GM21515 (cell line): ENCODE data around the gene GABRG1.

Source experiments
- ATAC-seq: cut with Tn5 transposase; IDR thresholded peaks from one replicate; pipeline ENCODE4 v1.9.1; 2021; ENCODE audit not compliant: unreplicated experiment

GABRG1 gene

DNA sequence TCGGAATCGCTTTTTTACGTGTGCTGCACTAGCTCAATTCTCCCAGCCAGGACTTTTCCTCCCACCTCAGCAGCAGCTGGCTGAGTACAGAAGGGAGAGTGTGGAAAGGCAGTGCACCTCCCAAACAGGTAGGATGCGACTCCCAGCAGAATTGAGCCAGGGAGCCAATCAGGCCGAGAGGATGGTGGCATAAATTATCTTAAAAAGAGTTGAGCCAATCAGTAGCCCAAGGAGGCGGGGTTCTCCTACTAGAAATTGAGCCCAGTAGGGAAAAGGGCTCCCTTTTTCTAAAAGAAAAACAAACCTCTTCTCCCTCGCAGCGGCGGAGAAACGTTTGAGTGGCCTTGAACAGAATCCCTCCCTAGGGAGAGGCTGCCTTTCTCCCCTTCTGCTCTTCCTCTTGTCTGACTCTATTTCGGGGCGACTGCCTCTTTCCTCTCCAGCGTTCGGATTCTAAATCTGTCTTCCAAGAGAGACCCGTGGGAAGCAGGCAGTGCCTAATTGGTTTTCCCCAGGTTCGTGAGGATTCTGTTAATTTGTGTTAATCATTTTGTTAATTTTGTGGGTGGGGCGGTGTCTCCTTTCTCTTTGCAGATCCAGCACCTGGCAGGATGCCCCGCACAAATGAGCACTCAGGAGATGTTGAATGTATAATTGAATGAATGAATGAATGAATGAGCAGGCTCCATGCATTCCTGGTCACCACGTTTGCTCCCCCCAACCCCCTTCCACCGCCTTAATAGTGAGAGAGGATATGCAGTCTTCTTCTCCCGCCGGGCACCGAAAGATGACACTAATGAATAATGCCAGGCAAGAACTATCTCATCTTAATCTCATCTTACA is at the start of gene GABRG1:
Gene GABRG1, minus strand, starts transcription at position 142 of the 843 bp plus-strand sequence. Its CDS starts 141 bp downstream, at position 1.
- no peak for ATAC-seq

DNA sequence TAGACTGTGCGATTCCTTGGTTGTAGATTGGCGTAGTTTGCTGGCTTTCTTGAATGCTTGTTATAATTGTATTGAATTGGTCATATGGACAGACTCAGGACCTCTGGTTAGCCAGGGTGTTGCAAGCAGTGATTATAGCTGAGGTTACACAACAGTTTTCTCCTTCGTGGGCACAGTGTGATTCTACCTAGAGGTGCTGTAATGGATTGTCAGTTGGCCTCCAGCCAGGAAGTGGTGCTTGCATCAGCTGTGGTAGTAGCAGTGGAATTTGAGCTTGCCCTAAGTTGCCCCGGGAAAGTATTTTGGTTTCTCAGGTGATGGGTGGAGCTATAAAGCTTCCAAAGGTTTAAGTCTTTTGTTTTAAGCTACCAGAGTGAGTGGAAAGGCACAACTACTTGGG is 23.1 kb upstream of the GABRG1 start:
- no peak for ATAC-seq

DNA sequence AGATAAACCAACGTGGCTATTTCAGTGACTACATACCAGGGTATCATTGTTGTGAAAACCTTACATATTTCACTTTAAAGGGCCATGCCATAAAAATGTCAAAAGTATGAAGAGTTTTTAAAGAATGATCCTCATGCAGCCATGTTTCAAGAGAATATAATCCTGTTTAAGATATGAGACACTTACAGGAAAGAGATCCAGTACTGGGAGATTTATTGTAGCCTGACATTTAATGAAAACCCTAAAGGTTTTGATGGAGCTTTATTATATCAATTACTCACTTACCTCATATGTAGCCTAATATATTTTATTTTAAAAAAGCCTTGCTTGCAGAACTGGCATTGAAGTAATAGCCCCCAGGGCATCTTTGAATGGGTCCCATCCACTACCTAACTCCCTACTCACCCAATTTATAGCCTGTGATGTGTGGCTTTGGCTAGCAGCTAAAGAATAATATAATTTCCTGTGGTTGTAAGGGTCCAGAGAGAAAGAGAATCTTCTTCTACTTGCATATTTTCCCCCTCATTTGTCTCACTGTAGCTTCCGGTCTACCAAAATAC is 7.7 kb upstream of the GABRG1 start:
- no peak for ATAC-seq

DNA sequence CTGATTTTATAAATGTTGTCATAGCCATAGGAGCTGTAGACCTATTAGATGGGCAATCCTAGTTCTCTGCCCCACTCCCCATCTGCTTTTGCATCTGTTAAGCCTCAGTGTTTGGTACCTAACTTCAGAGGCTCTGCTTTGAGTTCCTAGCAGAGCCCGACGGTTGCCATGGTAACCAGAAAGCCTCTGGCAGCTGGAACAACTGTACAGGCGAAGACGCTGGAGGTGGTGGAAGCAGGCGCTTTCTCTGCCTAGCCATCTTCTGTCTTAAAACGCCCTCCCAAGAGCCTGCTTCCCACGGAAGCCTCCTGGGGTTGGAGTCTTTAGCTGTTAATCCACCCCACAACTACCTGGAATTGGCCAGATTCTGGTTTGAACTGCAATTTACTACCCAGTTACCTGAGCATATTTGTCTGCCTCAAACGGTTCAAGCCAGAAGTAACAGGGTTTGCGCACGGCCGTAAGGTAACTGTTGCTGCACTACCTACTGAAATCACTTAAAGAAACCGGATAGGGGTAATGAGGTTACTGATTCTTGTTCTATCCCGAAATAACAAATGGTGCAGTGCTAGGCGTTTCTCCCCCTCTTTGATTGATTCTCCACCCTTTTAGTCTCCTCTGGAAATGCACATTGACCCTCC is 1.0 kb upstream of the GABRG1 start:
- ATAC-seq: no peak

DNA sequence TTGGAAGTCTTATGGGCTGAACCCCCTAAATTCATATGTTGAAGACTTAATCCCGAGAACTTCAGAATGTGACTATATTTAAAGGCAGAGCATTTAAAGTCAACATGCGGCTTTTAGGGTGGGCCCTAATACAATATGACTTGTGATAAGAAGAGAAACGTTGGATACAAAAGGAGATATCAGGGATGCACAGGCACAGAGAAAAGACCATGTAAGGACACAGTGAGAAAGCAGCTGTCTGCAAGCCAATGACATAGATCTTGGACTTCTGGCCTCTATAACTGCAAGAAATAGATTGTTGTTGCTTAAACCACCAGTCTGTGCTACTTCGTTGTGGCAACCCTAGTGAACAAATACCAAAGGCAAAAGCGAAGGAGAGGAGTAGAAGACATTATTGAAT is 42.2 kb downstream of the GABRG1 start:
- ATAC-seq: no peak

DNA sequence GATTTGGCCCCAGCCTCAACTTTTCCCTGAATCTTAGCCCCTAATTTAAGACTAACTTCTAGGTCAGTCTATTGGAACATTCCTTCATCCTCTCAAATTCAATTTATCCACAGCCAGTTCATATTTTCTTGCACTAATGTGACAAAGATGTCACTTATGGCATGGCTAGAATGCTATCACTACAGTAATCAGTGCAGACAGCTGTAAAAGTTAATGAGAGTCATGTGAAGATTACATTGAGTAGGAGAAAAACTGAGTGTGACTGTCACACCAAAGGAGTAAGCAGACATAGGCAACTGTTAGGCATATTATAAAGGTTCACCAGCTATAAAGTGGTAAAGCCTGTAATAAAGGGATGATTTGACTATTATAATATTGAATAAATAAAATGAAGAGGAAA is 42.6 kb downstream of the GABRG1 start:
- no peak for ATAC-seq

DNA sequence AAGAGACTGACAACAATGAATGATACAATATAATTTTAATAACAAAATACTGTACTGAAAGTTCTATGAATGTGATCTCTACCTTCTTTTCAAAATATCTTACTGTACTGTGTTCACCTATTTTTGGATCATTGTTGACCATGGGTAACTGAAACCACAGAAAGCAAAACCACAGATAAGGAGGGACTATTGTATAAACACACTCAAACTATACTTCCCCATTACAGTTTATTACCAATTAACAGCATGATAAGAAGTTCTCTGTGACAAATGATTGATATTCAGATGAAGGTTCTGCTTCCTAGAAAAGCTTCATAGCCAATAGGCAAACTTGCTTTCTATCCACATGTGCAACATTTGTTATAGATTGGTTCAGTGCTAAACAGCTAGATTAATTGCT is 50.1 kb downstream of the GABRG1 start:
- ATAC-seq: no peak

DNA sequence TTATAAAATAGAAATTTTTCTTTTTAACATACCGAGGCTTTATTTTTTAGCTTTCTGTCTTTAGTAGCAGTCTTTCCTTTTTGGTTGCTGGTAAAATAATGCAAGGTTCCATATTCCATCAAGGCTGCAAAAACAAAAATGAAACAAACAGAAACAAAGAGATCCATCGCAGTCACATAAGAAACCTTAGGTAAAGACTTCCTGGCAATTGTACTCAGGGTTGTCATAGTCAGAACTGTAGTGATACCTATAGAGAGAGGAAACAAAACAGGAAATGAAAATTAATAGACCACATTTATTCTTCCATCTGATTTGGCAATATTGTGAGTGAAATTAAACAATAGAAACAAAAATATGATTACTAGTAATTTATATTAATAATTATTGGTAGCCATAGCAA is 72.5 kb downstream of the GABRG1 start:
- no peak for ATAC-seq

DNA sequence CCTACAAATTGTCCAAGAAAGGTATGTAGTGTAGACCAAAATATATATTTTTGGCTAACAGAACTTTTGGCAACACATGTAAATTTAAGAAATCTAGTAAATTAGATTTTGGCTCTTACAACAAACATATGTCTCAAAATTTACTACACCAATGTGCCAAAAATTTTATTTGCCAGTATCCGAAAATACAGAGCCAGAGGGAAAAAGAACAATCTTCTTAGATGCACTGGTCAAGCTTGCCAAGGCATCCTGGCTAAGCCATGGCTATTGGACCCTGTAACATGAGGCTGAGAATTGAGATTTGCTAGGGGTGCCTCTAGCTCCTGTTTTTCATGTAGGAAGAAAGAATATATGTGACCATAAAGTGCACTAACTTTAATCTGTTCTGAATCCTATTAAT is 91.8 kb downstream of the GABRG1 start:
- no peak for ATAC-seq

DNA sequence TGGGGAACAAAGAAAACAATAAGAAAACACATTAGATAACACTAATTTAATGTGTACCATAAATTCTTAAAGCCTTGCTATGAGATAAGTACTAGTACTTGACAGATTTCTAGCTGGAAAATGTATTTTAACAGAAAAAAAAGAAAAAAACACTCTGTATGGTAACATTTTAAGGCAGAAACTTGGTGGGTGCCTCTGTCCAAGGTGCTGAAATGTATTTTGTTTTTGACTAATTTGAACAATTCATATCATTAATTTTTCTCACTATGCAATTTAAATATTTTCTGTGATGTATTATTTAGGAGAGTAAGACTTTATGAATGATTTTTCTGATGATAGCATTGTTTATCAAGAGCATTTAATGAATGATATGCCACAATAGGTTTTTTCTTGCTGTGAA is 107.5 kb downstream of the GABRG1 start:
- no peak for ATAC-seq

DNA sequence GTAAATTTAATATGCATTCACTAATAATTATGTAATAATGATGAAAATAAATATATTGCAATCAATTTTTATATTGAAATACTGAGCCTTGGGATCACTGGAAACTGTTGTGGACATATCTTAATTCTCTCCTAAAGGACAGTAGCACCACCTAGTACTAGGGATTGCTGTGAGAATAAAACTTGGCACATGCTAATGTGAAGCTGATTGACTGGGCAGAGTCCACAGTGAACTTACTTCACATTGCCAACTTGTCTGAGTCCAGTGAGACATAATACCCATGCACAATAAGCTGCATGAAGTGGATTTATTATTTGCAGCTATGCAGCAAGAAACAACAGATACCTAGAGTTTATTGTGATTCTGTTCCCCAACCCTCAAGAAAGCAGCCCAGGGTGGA is 131.1 kb downstream of the GABRG1 start:
- no peak for ATAC-seq

DNA sequence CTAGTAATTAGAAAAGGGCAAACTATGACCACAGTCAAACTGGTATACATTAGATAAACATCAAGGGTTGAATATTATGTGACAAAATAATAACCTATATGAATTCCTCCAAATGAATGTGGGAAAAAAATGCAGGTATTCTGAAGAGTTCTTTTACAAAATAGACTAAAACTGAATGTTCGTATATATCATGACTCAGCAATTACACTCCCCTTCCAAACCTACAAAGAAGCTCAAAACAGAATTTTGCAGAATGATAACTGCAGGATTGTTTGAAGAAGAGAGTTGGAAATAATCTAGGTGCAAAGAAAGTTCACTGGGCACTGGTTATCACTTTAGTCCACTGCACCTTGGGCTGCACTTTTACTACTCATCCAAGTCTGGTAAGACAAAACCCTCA is 134.1 kb downstream of the GABRG1 start:
- ATAC-seq: no peak

DNA sequence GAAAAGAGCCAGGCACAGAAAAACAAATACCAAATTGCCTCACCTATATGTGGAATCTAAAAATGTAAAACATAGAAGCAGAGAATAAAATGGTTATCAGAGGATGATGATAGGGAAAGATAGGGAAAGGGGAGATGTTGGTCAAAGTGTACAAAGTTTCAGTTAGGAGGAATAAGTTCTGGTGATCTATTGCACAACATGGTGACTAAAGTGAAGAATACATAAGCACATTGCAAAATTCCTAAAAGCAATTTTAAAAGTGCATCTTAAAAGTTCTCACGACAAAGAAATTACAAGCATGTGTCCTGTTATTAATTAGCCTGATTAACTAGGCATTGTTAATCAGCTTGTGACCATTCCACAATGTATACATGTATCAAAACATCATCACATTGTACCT is 136.0 kb downstream of the GABRG1 start:
- ATAC-seq: no peak
